ENCODE measurements around the gene TECTB. TPM values are rescaled to one million over a fixed set of nuclear protein-coding genes. Genes with fewer than 3 reads are reported as not detected.

Gene TECTB
- total RNA-seq, 1 experiment from 2014 or later = not detected

DNA sequence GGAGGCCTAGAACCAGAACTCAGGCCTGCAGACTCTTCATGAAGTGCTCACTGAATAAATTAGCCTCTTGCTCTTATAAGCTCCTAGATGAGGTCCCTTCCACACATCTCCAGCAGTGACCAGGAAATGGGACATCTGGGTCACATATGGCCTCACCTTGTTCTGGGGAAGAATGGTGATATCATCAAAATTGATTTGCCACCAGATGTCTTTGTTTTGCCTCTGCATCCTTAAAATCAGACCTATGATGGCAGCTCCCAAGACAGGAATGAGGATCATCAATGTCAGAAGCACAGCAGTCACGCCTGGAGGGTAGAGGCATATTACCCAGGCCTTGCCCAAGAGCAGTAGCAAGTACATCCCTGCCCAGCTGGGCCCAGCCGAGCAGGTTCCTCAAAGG is 57.4 kb downstream of the TECTB start:
- TF ChIP-seq, protein P1, sequence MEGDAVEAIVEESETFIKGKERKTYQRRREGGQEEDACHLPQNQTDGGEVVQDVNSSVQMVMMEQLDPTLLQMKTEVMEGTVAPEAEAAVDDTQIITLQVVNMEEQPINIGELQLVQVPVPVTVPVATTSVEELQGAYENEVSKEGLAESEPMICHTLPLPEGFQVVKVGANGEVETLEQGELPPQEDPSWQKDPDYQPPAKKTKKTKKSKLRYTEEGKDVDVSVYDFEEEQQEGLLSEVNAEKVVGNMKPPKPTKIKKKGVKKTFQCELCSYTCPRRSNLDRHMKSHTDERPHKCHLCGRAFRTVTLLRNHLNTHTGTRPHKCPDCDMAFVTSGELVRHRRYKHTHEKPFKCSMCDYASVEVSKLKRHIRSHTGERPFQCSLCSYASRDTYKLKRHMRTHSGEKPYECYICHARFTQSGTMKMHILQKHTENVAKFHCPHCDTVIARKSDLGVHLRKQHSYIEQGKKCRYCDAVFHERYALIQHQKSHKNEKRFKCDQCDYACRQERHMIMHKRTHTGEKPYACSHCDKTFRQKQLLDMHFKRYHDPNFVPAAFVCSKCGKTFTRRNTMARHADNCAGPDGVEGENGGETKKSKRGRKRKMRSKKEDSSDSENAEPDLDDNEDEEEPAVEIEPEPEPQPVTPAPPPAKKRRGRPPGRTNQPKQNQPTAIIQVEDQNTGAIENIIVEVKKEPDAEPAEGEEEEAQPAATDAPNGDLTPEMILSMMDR (IDR thresholded peaks at IDR 0.05) = no peak
- TF ChIP-seq POLR2AphosphoS5 (IDR thresholded peaks at IDR 0.05; ENCODE audit: low read depth, low read length) = no peak
- no peak for TF ChIP-seq REST (IDR thresholded peaks at IDR 0.05; ENCODE audit: insufficient read depth in 1 of 2, low read depth in 2 of 2, low read length in 1 of 2)
- TF ChIP-seq SIN3A (IDR thresholded peaks at IDR 0.05; ENCODE audit: borderline replicate concordance, insufficient read depth, low read depth, low read length) = no peak
- no peak for TF ChIP-seq TCF7L2 (IDR thresholded peaks at IDR 0.05; ENCODE audit: low read depth, low read length)
- in situ Hi-C loops (cut with HindIII; ENCODE audit: low pct_unique_long_range_greater_than_20kb, low sequenced_read_pairs) = no loop called here

GRCh38 chr10:112343056-112343806 is 60.0 kb downstream of the TECTB start:
- ChIA-PET CTCF (no interaction called here), POLR2A (no interaction called here)
- Histone ChIP-seq H3K4me3 (ENCODE audit: low read depth in 2 of 2, low read length in 2 of 2) (no peak overlapping the region), H3K27me3 (ENCODE audit: control insufficient read depth, insufficient read depth, low read length) (no peaks in the 10 kb centered on the region), H3K27ac (ENCODE audit: low read length) (no peak overlapping the region), H3K4me1 (ENCODE audit: control insufficient read depth, insufficient read depth, low read length) (no peaks in the 10 kb centered on the region), H3K9me3 (ENCODE audit: control insufficient read depth, insufficient read depth, low read depth, low read length) (no peaks in the 10 kb centered on the region), H3K36me3 (ENCODE audit: control insufficient read depth, insufficient read depth, low read length) (no peaks in the 10 kb centered on the region)
- intact Hi-C loops (cut with micrococcal nuclease; ENCODE audit: unreplicated experiment) = no loop called here
- no peak for ATAC-seq
- in situ Hi-C loops (cut with HindIII; ENCODE audit: low pct_unique_long_range_greater_than_20kb, low sequenced_read_pairs) = no loop called here
- no peak for DNase-seq (ENCODE audit: low read depth, low spot score)
- no TSS peak for BruUV-seq (replicated peaks)
- TF ChIP-seq, protein P1 (IDR thresholded peaks at IDR 0.05) = no peak
- TF ChIP-seq REST (IDR thresholded peaks at IDR 0.05; ENCODE audit: insufficient read depth in 1 of 2, low read depth in 2 of 2, low read length in 1 of 2) (no peak), TCF7L2 (IDR thresholded peaks at IDR 0.05; ENCODE audit: low read depth, low read length) (no peak), POLR2AphosphoS5 (IDR thresholded peaks at IDR 0.05; ENCODE audit: low read depth, low read length) (no peak), SIN3A (IDR thresholded peaks at IDR 0.05; ENCODE audit: borderline replicate concordance, insufficient read depth, low read depth, low read length) (no peak)

More for the DNA sequence above, 57.4 kb downstream of the TECTB start:
- ChIA-PET POLR2A (no interaction called here), CTCF (no interaction called here)
- no peak for ATAC-seq
- Histone ChIP-seq H3K27ac (ENCODE audit: low read length) (no peak overlapping the region), H3K27me3 (ENCODE audit: control insufficient read depth, insufficient read depth, low read length) (peaks cover under 1% of the 10 kb centered on the region; the same call in 1 of the 2 replicates), H3K36me3 (ENCODE audit: control insufficient read depth, insufficient read depth, low read length) (no peaks in the 10 kb centered on the region), H3K9me3 (ENCODE audit: control insufficient read depth, insufficient read depth, low read depth, low read length) (no peaks in the 10 kb centered on the region), H3K4me1 (ENCODE audit: control insufficient read depth, insufficient read depth, low read length) (no peaks in the 10 kb centered on the region), H3K4me3 (ENCODE audit: low read depth in 2 of 2, low read length in 2 of 2) (no peak overlapping the region)
- DNase-seq (ENCODE audit: low read depth, low spot score) = no peak
- intact Hi-C loops (cut with micrococcal nuclease; ENCODE audit: unreplicated experiment) = no loop called here
- no TSS peak for BruUV-seq (replicated peaks)

All from Panc1 (cell line).